NCI-H1930 (cell line): ENCODE results near the gene LRRC1.
"Not testable (repeated sequence)": the region's sequence is repeated elsewhere in the genome, so short reads cannot be mapped to it uniquely, and the experiment has no call there.

ENCODE experiments used
- DNase-seq, 2 experiments: peaks; one replicate each; lab custom pipeline; 2025; lab: John Stamatoyannopoulos, UW

Gene LRRC1

DNA sequence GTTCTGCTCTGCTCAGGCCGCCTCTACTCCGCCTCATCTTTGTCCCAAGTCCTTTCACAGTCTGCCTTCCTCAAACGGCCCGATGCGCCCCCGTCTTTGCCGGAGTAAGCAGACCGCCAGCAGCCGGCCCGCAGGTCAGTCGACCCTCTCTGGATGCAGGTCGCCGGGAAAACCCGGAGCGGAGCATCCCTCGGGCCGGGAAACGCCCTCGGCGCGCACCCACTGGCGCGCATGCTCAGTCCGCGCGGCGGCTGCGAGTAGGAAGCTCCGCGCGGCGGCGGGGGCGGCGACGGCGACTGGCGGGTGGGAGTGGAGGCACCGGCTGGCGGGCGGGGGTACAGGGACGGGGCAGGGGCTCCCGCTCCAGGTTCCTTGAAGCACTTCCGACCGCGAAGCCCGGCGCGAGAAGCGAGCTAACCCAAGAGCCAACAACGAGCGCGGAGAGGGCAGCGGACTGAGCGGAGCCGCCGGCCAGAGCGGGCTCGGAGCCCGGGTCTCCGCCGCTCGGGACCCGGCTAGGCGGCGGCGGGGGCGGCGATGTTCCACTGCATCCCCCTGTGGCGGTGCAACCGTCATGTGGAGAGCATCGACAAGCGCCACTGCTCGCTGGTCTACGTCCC lies at the start of gene LRRC1:
Gene LRRC1 (plus strand): TSS at position 286 of the 620 bp plus-strand sequence. CDS start 252 bp downstream, at position 538.
- peak; percentile 86 to 91 for DNase-seq

DNA sequence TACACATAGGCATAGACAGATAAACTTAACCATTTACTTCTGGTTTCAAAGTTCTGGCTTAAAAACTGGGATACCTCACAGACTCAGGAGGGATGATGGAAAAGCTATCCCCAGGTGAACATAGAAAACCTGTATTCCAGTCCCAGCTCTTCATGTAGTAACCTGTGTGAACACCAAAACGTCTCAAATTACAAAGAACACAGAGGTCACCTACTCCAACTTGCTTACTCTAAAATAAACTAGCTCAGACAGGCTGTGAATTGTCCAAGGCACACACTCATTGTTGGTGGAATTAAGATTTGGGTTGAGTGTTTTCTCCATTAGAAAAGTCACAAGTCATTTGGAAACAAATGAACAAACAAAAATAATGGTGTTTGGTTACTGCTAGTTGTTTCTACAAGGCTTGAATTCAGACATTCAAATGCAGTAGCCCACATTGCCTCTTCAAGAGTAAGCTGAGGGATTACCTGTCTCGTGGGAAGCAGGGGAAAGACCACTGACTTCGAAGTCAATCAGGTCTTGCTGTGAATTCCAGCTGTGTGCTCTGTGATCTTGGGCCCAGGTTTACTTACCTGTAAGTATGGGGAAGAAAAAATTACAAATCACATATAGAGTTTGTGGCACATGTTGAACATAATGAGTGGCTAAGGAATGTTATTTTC lies 48.2 kb upstream of the LRRC1 start:
- DNase-seq, result no peak

DNA sequence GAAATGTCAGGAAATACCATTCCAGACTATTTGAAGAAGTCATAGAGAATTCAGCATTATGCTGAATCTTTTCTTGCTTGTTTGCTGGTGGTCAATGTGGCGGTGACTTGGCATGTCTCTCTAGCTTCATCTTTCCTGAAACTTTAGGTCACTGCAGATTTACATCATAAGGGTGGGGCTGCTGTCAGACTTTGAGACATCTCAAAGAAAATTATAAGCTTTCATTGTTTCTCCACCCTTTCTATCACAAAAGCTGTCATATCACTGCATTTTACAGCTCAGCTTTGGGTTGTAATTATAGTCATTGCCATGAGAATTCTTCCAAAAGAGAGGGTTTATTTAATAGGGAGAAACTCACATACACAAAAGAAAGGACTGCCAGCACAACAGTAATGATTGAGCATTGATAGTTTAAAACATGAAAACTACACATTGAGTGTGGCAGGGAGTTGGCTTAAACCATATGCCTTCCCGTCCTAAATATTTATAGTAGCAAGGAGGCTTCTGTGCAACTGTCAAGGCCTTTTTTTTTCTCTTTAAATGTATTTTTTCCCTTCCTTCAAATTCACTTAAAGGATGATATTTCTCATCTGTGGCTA lies 44.7 kb upstream of the LRRC1 start:
- no peak for DNase-seq

GRCh38 chr6:53751417-53751816 lies 43.4 kb upstream of the LRRC1 start:
- DNase-seq, result no peak

GRCh38 chr6:53752440-53752839 lies 42.4 kb upstream of the LRRC1 start:
- no peak for DNase-seq

DNA sequence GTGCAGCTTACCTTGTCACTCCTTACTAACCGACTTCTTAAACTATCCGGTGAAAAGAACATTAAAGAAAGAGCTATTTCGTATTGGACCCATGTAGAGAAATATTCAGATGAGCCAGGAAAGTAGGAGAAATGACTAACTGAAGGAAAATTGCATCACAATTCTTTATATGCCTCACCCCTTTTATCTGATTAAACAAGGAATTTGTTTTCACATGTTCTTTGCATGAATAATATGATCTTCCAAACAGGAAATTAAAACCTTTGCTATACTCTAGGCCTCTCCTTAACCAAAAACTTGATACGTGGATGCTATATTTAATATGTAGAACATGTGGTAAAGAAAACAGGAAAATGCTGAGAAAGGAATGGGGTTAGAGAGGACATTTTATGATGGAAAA lies 41.9 kb upstream of the LRRC1 start:
- no peak for DNase-seq

DNA sequence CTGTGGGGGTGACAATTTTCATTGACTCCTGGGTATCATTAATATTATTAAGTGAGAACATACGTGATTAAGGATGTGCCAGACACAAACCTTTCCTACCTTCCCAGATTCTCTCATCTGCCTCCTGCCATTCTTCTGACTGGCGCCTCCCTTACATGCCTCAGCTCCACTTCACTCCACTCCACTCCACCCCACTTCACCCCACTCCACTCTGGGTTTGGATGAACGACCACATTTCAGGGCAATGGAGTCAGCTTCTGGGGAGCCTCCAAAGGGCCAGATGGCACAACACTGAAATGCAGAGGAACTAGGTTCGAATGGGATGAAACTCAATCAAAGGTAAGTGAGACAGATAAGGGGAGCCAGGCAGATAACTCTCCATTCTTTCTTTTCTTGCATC lies 40.5 kb upstream of the LRRC1 start:
- DNase-seq, result no peak

- no peak for DNase-seq
Observed at GRCh38 chr6:53756396-53756795, 38.4 kb upstream of the LRRC1 start.

DNA sequence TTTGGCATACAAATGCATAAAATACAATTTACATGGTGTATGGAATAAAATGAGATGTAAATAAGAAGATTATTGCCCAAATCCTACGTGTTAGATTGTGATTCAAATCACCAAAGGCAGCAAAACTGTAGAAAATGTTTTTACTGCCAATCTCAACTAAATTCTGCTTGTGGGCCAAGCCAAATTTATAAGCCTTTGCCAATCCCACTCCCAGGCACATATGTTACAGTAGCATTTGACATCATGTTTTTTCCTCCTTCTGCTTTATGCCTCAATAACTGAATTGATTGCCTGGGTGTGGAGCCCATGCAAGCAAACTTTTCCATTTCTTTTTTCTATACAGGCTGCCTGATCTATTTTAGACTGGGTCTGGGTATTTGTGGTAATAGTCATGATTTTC lies 36.3 kb upstream of the LRRC1 start:
- no peak for DNase-seq

GRCh38 chr6:53761036-53761435 lies 33.8 kb upstream of the LRRC1 start:
- DNase-seq, result no peak

GRCh38 chr6:53765270-53765669 lies 29.5 kb upstream of the LRRC1 start:
- DNase-seq, result no peak

DNA sequence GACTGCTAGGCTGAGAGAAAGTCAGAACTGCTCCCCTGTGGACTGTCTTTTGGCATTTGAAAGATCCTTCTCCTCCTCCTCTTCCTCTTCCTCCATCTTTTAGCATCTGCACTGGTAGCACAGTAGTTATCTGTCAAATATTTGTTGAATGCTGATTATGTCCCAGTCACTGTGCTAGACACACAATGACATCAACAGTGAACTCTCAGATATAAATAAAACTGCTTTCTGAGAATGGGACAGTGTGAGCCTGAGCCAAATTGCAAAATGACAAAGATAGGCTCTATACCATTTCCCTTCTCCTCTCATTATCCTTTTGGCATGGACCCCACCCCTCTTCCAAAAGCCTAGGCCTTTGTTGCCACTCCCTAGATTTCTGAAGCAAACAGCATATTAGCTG lies 27.9 kb upstream of the LRRC1 start:
- no peak for DNase-seq

GRCh38 chr6:53767941-53768340 lies 26.9 kb upstream of the LRRC1 start:
- DNase-seq, result no peak

- DNase-seq, result no peak
Observed at GRCh38 chr6:53768636-53769035, 26.2 kb upstream of the LRRC1 start.

DNA sequence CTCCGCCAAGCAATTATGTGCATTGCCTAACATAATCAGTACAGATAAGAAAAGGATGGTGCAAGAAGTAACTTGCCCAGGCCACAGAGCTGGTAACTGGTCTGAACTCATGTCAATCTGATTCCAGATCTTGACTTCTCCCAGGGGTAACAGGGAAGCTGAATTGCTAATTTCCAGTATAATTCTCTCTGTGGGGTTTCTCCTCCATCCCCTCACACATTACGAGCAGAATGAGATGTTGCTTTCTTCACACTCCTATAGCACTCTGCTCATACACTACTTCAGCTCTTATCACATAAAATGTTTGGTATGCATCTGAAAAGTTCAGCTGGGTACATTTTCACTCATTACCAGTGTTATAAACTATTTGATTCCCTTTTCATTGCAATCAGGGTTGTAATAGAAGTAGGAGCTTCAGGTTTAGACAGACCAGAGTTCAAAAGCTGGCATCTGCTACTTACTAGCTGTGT lies 24.0 kb upstream of the LRRC1 start:
- DNase-seq, result no peak

DNA sequence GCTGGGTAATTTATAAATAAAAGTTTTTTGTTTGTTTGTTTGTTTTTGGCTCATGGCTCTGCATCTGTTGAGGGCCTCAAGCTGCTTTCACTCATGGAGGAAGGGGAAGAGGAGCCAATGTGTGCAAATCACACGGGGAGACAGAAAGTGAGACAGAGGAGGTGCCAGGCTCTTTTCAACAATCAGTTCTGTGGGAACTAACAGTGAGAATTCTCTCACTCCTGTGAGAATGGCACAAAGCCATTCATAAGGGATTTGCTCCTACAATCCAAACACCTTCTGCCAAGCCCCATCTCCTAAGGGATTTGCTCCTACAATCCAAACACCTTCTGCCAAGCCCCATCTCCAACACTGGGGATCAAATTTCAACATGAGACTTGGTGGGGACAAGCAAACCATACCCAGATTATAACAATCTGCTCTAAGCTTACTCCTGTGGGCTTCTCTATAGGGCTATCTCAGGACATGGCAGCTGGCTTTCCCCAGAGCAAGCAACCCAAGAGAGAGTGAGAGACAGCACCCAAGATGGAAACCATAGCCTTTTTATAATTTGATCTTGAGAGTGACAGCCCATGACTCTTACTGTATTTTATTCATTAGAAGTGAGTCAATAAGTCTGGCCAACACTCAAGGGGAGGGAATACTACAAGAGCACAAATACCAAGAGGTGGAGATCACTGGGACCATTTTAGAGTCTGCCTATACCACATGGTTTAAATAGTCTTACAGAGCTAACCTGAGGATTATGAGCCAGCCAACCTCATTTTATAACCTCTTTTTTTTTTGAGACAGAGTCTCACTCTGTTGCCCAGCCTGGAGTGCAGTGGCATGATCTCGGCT lies 22.8 kb upstream of the LRRC1 start:
- no peak for DNase-seq

- no peak for DNase-seq
Observed at GRCh38 chr6:53773044-53773696, 21.6 kb upstream of the LRRC1 start.

DNA sequence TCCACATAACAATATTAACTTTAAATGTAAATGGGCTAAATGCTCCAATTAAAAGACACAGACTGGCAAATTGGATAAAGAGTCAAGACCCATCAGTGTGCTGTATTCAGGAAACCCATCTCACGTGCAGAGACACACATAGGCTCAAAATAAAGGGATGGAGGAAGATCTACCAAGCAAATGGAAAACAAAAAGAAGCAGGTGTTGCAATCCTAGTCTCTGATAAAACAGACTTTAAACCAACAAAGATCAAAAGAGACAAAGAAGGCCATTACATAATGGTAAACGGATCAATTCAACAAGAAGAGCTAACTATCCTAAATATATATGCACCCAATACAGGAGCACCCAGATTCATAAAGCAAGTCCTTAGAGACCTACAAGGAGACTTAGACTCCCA lies 18.7 kb upstream of the LRRC1 start:
- not testable (repeated sequence) for DNase-seq

DNA sequence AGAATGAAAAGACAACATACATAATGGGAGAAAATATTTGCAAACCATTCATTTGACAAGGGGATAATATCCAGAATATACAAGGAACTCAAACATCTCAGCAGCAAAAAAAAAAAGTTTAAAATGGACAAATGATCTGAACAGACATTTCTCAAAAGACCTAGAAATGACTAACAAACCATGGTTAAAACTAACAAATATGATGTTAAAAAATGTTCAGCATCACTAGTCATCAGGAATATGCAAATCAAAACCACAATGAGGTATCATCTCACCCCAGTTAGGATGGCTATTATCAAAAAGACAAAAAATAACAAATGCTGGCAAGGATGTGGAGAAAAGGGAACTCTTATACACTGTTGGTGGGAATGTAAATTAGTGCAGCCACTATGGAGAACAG lies 9.8 kb upstream of the LRRC1 start:
- DNase-seq, result not testable (repeated sequence)

- no peak for DNase-seq
Observed at GRCh38 chr6:53786832-53787231, 8.0 kb upstream of the LRRC1 start.

GRCh38 chr6:53790886-53791285 lies 3.9 kb upstream of the LRRC1 start:
- DNase-seq, result no peak

- no peak for DNase-seq
Observed at GRCh38 chr6:53792016-53792415, 2.8 kb upstream of the LRRC1 start.
